Neuronal stem cell (in vitro differentiated cells): ENCODE data around the gene SSBP2. TPM values are rescaled to one million over a fixed set of nuclear protein-coding genes. Genes with fewer than 3 reads are reported as not detected.

Experiments
- DNase-seq: peaks from one replicate; pipeline ENCODE4 v3.0.0-alpha.2; 2013; ENCODE audit warnings: low spot score
- H2AFZ ChIP-seq: one replicate; pipeline ENCODE4 v1.6.1; 2013; ENCODE audit warnings: mild to moderate bottlenecking, low read length, inconsistent platforms
- H2AK5ac ChIP-seq: 2 replicates; pipeline ENCODE4 v1.6.1; 2013; ENCODE audit warnings: low read depth, mild to moderate bottlenecking, inconsistent platforms, low read length, moderate library complexity, mixed read lengths
- H2BK120ac ChIP-seq: 2 replicates; pipeline ENCODE4 v1.6.1; 2013; ENCODE audit warnings: low read depth, mild to moderate bottlenecking, inconsistent platforms, low read length, moderate library complexity, mixed read lengths
- H2BK12ac ChIP-seq: one replicate; pipeline ENCODE4 v1.6.1; 2013; ENCODE audit warnings: low read length, inconsistent platforms
- H2BK15ac ChIP-seq: 2 replicates; pipeline ENCODE4 v1.6.1; 2013; ENCODE audit warnings: mild to moderate bottlenecking, low read length, inconsistent platforms, mixed read lengths
- H2BK5ac ChIP-seq: one replicate; pipeline ENCODE4 v1.6.1; 2013; ENCODE audit warnings: inconsistent platforms, mild to moderate bottlenecking, low read length, moderate library complexity
- H3K14ac ChIP-seq: one replicate; pipeline ENCODE4 v1.6.1; 2013; ENCODE audit warnings: low read length, inconsistent platforms
- H3K18ac ChIP-seq: 2 replicates; pipeline ENCODE4 v1.6.1; 2013; ENCODE audit warnings: low read length, inconsistent platforms
- H3K23ac ChIP-seq: 2 replicates; pipeline ENCODE4 v1.6.1; 2013; ENCODE audit warnings: low read depth, mild to moderate bottlenecking, mixed read lengths, low read length, inconsistent platforms; ENCODE audit not compliant: poor library complexity
- H3K27ac ChIP-seq: replicated peaks from 3 replicates; pipeline ENCODE4 v1.5.1; 2013; ENCODE audit warnings: low read length, inconsistent platforms
- H3K27me3 ChIP-seq, 3 experiments: 2 replicates each; pipeline ENCODE4 v1.6.1; 2013; ENCODE audit warnings: low read length in 3 of 3, mild to moderate bottlenecking in 2 of 3, inconsistent platforms in 1 of 3, low read depth in 1 of 3, mixed read lengths in 1 of 3, moderate library complexity in 1 of 3; ENCODE audit not compliant: control insufficient read depth in 3 of 3, insufficient read depth in 3 of 3
- H3K36me3 ChIP-seq, 2 donors: replicated peaks in 1 of 2; 2 replicates each; pipeline ENCODE4 v1.6.1; 2013; ENCODE audit warnings: low read length in 2 of 2; ENCODE audit not compliant: control insufficient read depth in 2 of 2, insufficient read depth in 2 of 2
- H3K4ac ChIP-seq: 2 replicates; pipeline ENCODE4 v1.6.1; 2013; ENCODE audit warnings: inconsistent platforms, mild to moderate bottlenecking, low read length, moderate library complexity
- H3K4me1 ChIP-seq, 2 donors: 1 replicate in 1 of 2; 2 replicates in 1 of 2; pipeline ENCODE4 v1.6.1; 2013; ENCODE audit warnings: low read length in 2 of 2, low read depth in 1 of 2; ENCODE audit not compliant: control insufficient read depth in 2 of 2, insufficient read depth in 1 of 2
- H3K4me2 ChIP-seq: one replicate; pipeline ENCODE4 v1.6.1; 2013; ENCODE audit warnings: mild to moderate bottlenecking, low read length, inconsistent platforms; ENCODE audit not compliant: insufficient read depth, poor library complexity, severe bottlenecking
- H3K4me3 ChIP-seq, 2 donors: 2 replicates each; pipeline ENCODE4 v1.5.1; 2013; ENCODE audit warnings: low read length in 2 of 2, mild to moderate bottlenecking in 2 of 2, inconsistent platforms in 1 of 2, moderate library complexity in 1 of 2
- H3K79me1 ChIP-seq: one replicate; pipeline ENCODE4 v1.6.1; 2013; ENCODE audit warnings: low read depth, mild to moderate bottlenecking, inconsistent platforms, low read length, moderate library complexity
- H3K9ac ChIP-seq: one replicate; pipeline ENCODE4 v1.6.1; 2013; ENCODE audit warnings: mild to moderate bottlenecking, low read depth, low read length, inconsistent platforms; ENCODE audit not compliant: poor library complexity
- H3K9me3 ChIP-seq, 2 donors: replicated peaks in 1 of 2; 2 replicates each; pipeline versions ENCODE3 to v1.6.1; 2013; ENCODE audit warnings: low read length in 2 of 2, mild to moderate bottlenecking in 2 of 2, inconsistent platforms in 1 of 2, low read depth in 1 of 2, mixed read lengths in 1 of 2, moderate library complexity in 1 of 2; ENCODE audit not compliant: control insufficient read depth in 2 of 2, insufficient read depth in 1 of 2
- H4K8ac ChIP-seq: one replicate; pipeline ENCODE4 v1.6.1; 2013; ENCODE audit warnings: low read depth, mild to moderate bottlenecking, inconsistent platforms, low read length, moderate library complexity
- H4K91ac ChIP-seq: one replicate; pipeline ENCODE4 v1.6.1; 2013; ENCODE audit warnings: low read length, low read depth, mild to moderate bottlenecking, inconsistent platforms; ENCODE audit not compliant: poor library complexity
- WGBS, 2 donors: extraction: QIAGEN DNeasy Blood & Tissue Kit; methylation state at CpG; one replicate each; pipeline ENCODE4 v1.1.7; 2013; ENCODE audit warnings: missing lambda C conversion rate in 2 of 2, mixed read lengths in 1 of 2; ENCODE audit not compliant: insufficient read length in 2 of 2, insufficient replicate concordance in 1 of 2; ENCODE audit errors: extremely low coverage in 2 of 2; 5-methylcytosine and 5-hydroxymethylcytosine counted together
- polyA plus RNA-seq, 2 experiments: library from polyadenylated mRNA; stranded (reverse); fragments of 200-250 nt; gene quantifications; one replicate each; pipeline ENCODE4 v1.2.3, GENCODE V29; 2013

SSBP2 gene
- 130 TPM for polyA plus RNA-seq (2013, experiment 1 of 2)
- polyA plus RNA-seq (2013, experiment 2 of 2): 125 TPM

DNA sequence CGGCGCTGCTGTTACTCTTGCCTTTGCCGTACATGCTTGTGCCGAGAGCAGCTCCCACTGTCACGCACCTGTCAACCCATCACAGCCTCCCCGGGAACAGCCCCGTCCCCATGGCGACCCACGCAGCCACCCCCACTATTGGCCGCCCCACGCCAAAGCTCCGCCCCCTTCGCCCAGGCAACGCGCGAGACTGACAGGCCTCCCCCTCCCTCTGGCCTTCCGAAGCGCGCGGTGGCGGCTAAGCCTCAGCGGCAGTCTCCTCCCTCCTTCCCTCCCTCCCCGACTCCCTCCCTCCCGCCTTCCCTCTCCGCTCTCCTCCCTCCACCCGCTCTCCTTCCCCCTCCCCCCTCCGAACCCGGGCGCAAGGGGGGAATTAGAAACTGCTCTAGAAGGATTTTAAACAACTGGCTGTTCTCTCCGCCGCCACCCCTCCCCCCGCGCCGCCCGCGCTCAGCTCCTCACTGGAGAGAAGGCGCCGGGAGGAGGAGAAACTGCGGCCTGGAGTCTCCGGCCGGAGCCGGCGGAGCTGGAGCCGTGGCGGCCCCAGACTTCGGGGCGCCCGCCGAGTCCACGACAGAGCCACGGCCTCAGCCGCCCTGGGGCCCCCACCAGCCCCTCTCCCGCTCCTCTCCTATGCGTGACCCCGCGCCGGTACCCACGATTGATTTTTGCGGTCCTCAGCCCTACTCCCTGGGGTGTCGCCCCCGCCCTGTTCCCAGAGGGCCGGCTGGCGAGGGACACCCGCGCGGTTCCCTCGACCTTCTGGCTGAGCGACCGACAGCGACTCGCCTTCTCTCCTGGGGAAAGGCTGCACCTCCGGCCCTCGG is at the start of gene SSBP2:
Gene SSBP2, minus strand, starts transcription at position 89 of the 827 bp plus-strand sequence. Its CDS starts 55 bp downstream, at position 34.
- peak; percentile 100 for DNase-seq

DNA sequence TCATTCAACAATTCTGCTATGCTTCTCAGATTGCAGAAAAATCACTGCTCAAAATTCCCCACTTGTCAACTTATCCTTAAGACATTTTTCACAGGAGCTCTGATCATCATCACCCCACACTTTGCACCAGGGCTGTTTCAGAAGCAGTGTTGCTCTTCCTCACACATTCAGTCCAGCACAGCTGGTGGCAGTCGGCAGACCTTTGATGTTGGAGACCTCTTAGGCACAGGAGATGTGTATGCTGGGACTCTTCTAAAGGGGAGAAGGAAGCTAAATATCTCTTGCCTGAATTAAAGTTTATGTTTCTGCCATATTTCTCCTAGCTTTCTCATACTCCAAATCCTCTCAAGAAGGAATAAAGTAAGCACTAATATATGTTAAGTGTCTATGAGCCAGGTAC is 44.8 kb upstream of the SSBP2 start:
- Histone ChIP-seq H2BK5ac (no peak overlapping the region), H3K23ac (no peak overlapping the region), H3K36me3 (no peaks in the 10 kb centered on the region), H4K91ac (no peak overlapping the region), H3K4me3 (no peak overlapping the region), H3K9me3 (no peaks in the 10 kb centered on the region), H3K14ac (no peak overlapping the region), H2BK12ac (no peak overlapping the region), H3K27me3 (no peaks in the 10 kb centered on the region), H3K4me1 (peaks cover 2 to 6% of the 10 kb centered on the region in 2 donors), H3K4me2 (no peak overlapping the region), H3K27ac (no peak overlapping the region), H2AFZ (no peak overlapping the region), H2BK15ac (no peak overlapping the region), H3K4ac (no peak overlapping the region), H4K8ac (no peak overlapping the region), H3K9ac (no peak overlapping the region), H3K79me1 (no peaks in the 10 kb centered on the region), H3K18ac (no peak overlapping the region), H2AK5ac (no peak overlapping the region), H2BK120ac (no peak overlapping the region)
- no peak for DNase-seq
- WGBS, 2 donors: no CpG with 5 or more reads among the region's 1 CpG

More for the DNA sequence above, at the start of gene SSBP2:
- Histone ChIP-seq H2BK15ac (peak within 1 kb of the TSS; percentile 85), H3K4me1 (peaks cover 10 to 36% of the 10 kb centered on the region in 2 donors), H2AK5ac (peak within 1 kb of the TSS; percentile 63), H3K36me3 (peaks cover 0 to 3% of the 10 kb centered on the region in 2 donors), H2AFZ (peak within 1 kb of the TSS; percentile 93), H2BK5ac (peak within 1 kb of the TSS; percentile 98), H3K27ac (peak within 1 kb of the TSS; percentile 93), H4K91ac (peak within 1 kb of the TSS; percentile 85), H3K4me3 (peak within 1 kb of the TSS; percentile 80 to 100), H3K14ac (peak within 1 kb of the TSS; percentile 82), H3K4me2 (peak within 1 kb of the TSS; percentile 93), H3K23ac (peak within 1 kb of the TSS; percentile 95), H2BK12ac (peak within 1 kb of the TSS; percentile 58), H4K8ac (no peak within 1 kb of the TSS), H2BK120ac (peak within 1 kb of the TSS; percentile 100), H3K79me1 (peaks cover 3% of the 10 kb centered on the region), H3K9ac (peak within 1 kb of the TSS; percentile 92), H3K27me3 (no peaks in the 10 kb centered on the region), H3K4ac (peak within 1 kb of the TSS; percentile 93), H3K18ac (peak within 1 kb of the TSS; percentile 99), H3K9me3 (no peaks in the 10 kb centered on the region)
- WGBS, 2 donors: no CpG with 5 or more reads among the region's 73 CpGs

DNA sequence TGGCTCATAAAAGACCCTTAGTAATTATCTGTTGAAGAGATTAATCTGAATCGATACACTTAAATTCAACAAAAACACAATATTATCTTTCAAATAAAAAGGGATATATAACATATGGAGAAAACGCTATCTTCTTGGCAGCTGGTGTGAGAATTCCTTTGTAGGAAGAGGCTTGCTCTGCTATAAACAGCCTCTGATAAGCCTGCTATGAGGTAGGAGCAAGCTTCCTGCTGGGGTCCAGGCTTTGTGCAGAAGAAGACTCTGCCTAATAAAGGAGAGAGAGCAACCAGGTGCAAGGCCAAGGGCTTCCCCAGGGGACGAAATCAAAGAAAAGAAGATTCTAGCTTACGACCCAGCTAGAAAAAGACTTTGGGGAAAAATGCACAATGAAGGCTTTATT is 43.3 kb upstream of the SSBP2 start:
- H2BK12ac ChIP-seq: no peak overlapping the region
- H4K8ac ChIP-seq: no peak overlapping the region
- H3K27ac ChIP-seq: no peak overlapping the region
- H3K79me1 ChIP-seq: no peaks in the 10 kb centered on the region
- no peak overlapping the region for H2BK15ac ChIP-seq
- no peak overlapping the region for H2BK120ac ChIP-seq
- H3K4me3 ChIP-seq: no peak overlapping the region
- no peak overlapping the region for H3K9ac ChIP-seq
- no peak overlapping the region for H2AK5ac ChIP-seq
- H3K23ac ChIP-seq: no peak overlapping the region
- H2AFZ ChIP-seq: peak overlapping the region; percentile 64
- no peak overlapping the region for H4K91ac ChIP-seq
- no peaks in the 10 kb centered on the region for H3K36me3 ChIP-seq
- H3K4me2 ChIP-seq: no peak overlapping the region
- WGBS, 2 donors: no CpG with 5 or more reads among the region's 4 CpGs
- DNase-seq: no peak
- H2BK5ac ChIP-seq: no peak overlapping the region
- H3K27me3 ChIP-seq: no peaks in the 10 kb centered on the region
- no peak overlapping the region for H3K18ac ChIP-seq
- H3K9me3 ChIP-seq: no peaks in the 10 kb centered on the region
- peaks cover 2 to 6% of the 10 kb centered on the region in 2 donors for H3K4me1 ChIP-seq
- no peak overlapping the region for H3K4ac ChIP-seq
- no peak overlapping the region for H3K14ac ChIP-seq

DNA sequence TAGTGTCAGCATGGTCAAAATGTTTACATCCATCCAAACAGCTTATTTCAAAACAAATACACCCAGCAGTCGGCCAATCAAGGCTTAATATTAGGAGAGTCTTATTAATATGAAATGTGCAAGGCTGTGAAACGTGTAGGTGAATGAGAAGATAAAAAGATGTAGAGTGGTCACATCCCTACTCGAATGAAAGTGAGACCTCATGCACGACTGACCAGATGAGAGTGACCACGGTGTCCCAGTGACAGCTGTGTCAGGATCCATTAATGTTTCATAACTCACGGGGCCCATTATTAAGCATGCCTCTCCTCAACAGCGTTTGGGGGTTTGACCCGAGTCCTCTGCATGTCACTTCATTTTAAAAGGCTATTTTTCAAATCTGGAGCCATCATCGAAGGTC is 39.4 kb upstream of the SSBP2 start:
- Histone ChIP-seq H3K27ac (no peak overlapping the region), H4K8ac (no peak overlapping the region), H3K4me1 (peaks cover 6 to 23% of the 10 kb centered on the region in 2 donors), H2BK120ac (no peak overlapping the region), H3K4me3 (no peak overlapping the region), H3K18ac (no peak overlapping the region), H2BK12ac (no peak overlapping the region), H3K9me3 (peaks cover 0 to 4% of the 10 kb centered on the region in 2 donors), H4K91ac (no peak overlapping the region), H3K79me1 (no peaks in the 10 kb centered on the region), H3K27me3 (no peaks in the 10 kb centered on the region), H3K23ac (no peak overlapping the region), H2BK5ac (no peak overlapping the region), H2AK5ac (no peak overlapping the region), H2BK15ac (no peak overlapping the region), H3K9ac (no peak overlapping the region), H3K14ac (no peak overlapping the region), H2AFZ (no peak overlapping the region), H3K4me2 (no peak overlapping the region), H3K36me3 (no peaks in the 10 kb centered on the region), H3K4ac (no peak overlapping the region)
- no peak for DNase-seq
- WGBS, 2 donors: no CpG with 5 or more reads among the region's 9 CpGs
